Ecto neural progenitor cell (in vitro differentiated cells): ENCODE results near the gene MPRIP.
A peak's percentile ranks its signal among the peaks of the same experiment; 100 is the strongest.

Experiments used
- DNase-seq: peaks from one replicate; pipeline ENCODE4 v3.0.0-alpha.2; 2018; ENCODE audit warnings: low spot score

The MPRIP gene

DNA sequence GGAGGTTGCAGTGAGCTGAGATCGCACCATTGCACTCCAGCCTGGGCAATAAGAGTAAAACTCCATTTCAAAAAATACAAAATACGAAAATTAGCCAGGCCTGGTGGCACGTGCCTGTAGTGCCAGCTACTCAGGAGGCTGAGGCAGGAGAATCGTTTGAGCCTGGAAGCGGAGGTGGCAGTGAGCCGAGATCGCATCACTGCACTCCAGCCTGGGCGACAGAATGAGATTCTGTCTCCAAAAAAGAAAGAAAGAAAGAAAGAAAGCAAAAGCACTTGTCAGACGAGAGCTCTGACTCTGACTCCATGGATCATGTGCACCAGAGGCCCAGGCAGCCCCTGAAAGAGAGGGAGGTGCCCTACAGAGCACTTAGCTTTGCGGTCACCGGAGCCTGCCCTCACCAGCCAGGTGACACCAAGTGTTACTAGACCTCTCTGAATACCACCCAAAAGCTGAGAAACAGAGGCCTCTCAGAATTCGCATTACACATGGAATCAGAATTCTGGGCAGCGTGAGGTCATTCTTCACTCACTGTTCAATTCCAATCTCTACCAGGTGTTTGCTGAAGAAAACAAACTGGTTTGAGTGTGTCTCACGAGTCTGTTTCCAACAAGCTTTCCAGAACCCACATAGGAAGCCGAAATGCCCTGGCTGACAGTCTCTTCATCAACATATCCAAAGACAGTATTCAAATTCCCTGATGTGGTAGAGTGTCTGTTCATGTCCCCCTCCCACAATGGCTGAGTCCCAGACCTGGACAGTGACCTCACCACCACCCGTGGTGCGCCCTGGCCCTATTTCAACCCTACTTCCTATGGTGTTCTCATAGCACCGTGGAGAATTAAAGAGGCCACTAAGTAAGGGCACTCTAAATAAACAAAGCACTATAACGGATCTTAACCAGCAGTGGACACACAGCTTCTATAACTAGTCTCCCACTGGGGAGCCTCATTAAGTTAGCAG is 193.2 kb downstream of the MPRIP start:
- DNase-seq: no peak

DNA sequence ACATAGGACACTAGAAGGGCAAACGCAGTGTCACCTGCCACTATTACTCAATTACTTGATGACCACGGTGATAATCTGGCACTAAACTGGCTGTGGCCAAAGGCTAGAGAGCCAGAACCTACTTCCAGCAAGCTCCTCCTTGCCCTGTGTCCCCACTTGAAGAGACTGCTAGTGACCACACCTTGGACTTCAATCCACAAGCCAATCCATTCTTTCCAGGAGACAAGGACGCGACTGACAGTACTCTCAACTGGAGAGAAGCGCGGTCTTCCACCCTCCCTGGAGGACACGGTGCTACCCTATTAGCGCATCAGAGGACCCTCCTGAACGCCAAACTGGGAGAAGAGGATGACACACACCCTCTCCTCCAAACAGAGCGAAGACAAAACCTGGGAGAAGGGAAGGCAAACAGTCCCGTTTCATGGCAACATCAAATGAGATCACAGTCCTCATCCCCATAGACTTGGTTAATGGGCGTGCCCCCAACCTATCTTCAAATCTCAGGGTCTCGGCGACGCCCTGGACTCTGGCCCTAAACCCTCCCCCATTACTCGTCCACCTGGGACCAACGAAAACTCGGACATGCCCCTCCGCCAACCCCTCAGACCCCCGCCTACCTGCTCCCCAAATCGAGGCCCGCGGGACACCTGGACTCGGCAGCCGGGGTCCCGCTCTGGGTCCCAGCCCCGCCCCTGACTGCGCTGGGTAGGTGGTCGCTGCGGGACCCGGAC is 194.2 kb downstream of the MPRIP start:
- no peak for DNase-seq

- DNase-seq: peak; percentile 91
These were observed 195.0 kb downstream of the MPRIP start, which contains the start of gene FLCN for GRCh38 chr17:17237026-17237799. Gene FLCN (minus strand): TSS chr17:17237168. CDS start chr17:17228137, 9,031 bp downstream.

DNA sequence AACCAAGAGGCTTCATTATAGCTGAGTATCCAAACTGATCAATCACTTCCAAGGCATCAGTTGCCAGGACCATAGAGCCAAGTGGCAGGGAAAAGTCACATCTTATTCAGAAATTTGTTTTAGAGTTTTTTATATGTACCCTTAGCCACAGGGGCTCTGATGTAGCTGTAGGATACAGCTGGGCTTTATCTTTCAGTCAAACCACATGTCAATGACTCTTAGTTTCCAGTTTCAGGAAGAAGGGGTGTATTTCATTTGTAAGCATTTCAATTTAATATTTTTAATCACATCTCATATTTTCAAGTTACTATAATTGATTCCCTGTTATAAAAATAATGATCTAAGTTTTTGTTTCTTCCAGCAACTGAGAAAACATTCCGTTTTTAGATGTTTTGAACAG is 197.6 kb downstream of the MPRIP start:
- no peak for DNase-seq

GRCh38 chr17:17241656-17242055 is 199.4 kb downstream of the MPRIP start:
- no peak for DNase-seq

DNA sequence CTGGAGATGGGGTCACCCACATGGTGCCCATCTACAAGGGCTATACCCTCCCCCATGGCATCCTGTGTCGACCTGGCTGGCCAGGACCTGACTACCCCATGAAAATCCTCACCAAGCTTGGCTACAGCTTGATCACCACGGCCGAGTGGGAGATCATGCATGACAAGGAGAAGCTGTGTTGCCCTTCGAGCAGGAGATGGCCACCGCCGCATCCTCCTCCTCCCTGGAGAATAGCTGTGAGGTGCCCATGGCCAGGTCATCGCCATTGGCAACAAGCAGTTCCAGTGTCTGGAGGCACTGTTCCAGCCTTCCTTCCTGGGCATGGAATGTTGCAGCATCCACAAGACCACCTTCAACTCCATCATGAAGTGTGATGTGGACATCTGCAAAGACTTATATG is 200.0 kb downstream of the MPRIP start:
- no peak for DNase-seq
